Measurements from ENCODE around the gene CLK2. TPM values are rescaled to one million over a fixed set of nuclear protein-coding genes. Genes with fewer than 3 reads are reported as not detected.

Gene CLK2
- polyA plus RNA-seq, 2 donors: 29.2 to 55.3 TPM

GRCh38 chr1:155313261-155313660, 40.0 kb upstream of the CLK2 start:
- Histone ChIP-seq H3K4me1 (ENCODE audit: control insufficient read depth in 2 of 2, insufficient read depth in 2 of 2, low read length in 1 of 2) (peaks cover 3 to 8% of the 10 kb centered on the region in 2 donors), H3K27me3 (ENCODE audit: control insufficient read depth in 1 of 2, insufficient read depth in 2 of 2, low read length in 2 of 2) (no peaks in the 10 kb centered on the region), H3K27ac (ENCODE audit: low read depth in 2 of 2, low read length in 1 of 2) (peak overlapping the region in 1 of 2 donors; percentile 9), H3K36me3 (ENCODE audit: control insufficient read depth in 2 of 2, insufficient read depth in 2 of 2, low read length in 1 of 2) (peaks cover 3 to 13% of the 10 kb centered on the region in 2 donors), H3K9me3 (ENCODE audit: control insufficient read depth in 2 of 2, insufficient read depth in 1 of 2, low read depth in 1 of 2, low read length in 1 of 2) (no peaks in the 10 kb centered on the region), H3K4me3 (ENCODE audit: low read depth in 1 of 2, low read length in 2 of 2) (no peak overlapping the region)
- 71 to 80% methylated on average over 8 of the region's 8 CpGs for WGBS, 2 donors

GRCh38 chr1:155309423-155310021, 36.2 kb upstream of the CLK2 start:
- Histone ChIP-seq H3K36me3 (ENCODE audit: control insufficient read depth in 2 of 2, insufficient read depth in 2 of 2, low read length in 1 of 2) (peaks cover 3 to 8% of the 10 kb centered on the region in 2 donors), H3K27ac (ENCODE audit: low read depth in 2 of 2, low read length in 1 of 2) (peak overlapping the region; percentile 82 to 94), H3K9me3 (ENCODE audit: control insufficient read depth in 2 of 2, insufficient read depth in 1 of 2, low read depth in 1 of 2, low read length in 1 of 2) (no peaks in the 10 kb centered on the region), H3K27me3 (ENCODE audit: control insufficient read depth in 1 of 2, insufficient read depth in 2 of 2, low read length in 2 of 2) (no peaks in the 10 kb centered on the region), H3K4me3 (ENCODE audit: low read depth in 1 of 2, low read length in 2 of 2) (peak overlapping the region; percentile 73 to 98), H3K4me1 (ENCODE audit: control insufficient read depth in 2 of 2, insufficient read depth in 2 of 2, low read length in 1 of 2) (peaks cover 3 to 13% of the 10 kb centered on the region in 2 donors)
- 8 to 9% methylated on average over 11 of the region's 11 CpGs for WGBS, 2 donors

DNA sequence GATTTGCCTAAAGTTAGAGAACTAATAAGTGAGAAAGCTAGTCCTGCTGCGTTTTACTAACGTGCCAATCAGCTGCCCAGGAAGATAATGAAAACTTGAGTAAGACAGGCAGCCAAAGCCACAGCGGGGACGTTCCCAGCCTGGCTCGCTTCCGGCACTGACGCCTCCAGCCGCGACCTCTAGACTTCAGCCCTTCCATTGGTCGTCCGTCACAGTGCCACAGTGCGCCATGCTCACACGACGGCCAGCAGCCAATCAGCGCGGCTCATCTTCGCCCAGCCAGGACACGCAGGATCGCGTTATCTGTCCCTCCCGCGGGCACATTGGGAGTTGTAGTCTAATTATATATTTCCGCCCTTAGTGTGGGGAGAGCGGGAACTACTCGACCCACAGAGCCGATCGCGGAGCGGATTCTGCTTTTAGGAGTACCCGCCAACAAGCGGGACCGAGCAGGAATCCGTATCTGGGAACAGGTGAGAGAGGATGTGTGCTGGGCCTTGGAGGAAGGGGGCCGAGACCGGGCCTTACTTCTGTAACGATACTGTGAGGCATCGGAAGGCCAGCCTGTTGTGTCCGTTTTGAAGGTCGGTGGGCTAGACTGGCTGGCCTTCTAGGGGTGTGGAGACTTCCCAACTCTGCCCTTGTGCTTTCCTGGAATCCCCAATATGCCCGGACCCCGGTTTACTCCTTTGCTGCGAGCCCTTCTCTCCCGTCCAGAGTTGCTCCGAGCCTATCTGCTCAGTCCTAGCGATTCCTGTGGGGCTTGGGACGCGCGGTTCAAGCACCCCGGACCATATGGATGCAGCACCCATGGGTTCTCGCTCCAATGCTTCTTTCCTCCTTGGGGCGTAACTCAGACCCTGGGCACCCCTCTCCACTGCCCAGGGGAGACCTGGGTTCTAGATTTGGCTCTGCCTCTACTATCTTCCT, 35.5 kb upstream of the CLK2 start, which contains the start of gene FDPS:
Gene FDPS, plus strand, starts transcription at position 374 of the 930 bp plus-strand sequence. CDS start 924 bp downstream, outside the sequence.
- whole genome bisulfite sequencing, 2 donors: 0% methylated on average over 51 of the region's 51 CpGs
- H3K4me3 ChIP-seq (ENCODE audit: low read depth in 1 of 2, low read length in 2 of 2): peak within 1 kb of the TSS; percentile 73 to 98
- no peaks in the 10 kb centered on the region for H3K9me3 ChIP-seq (ENCODE audit: control insufficient read depth in 2 of 2, insufficient read depth in 1 of 2, low read depth in 1 of 2, low read length in 1 of 2)
- H3K27me3 ChIP-seq (ENCODE audit: control insufficient read depth in 1 of 2, insufficient read depth in 2 of 2, low read length in 2 of 2): no peaks in the 10 kb centered on the region
- peaks cover 3 to 13% of the 10 kb centered on the region in 2 donors for H3K4me1 ChIP-seq (ENCODE audit: control insufficient read depth in 2 of 2, insufficient read depth in 2 of 2, low read length in 1 of 2)
- H3K27ac ChIP-seq (ENCODE audit: low read depth in 2 of 2, low read length in 1 of 2): peak within 1 kb of the TSS; percentile 86 to 94
- H3K36me3 ChIP-seq (ENCODE audit: control insufficient read depth in 2 of 2, insufficient read depth in 2 of 2, low read length in 1 of 2): peaks cover 3 to 8% of the 10 kb centered on the region in 2 donors

- Histone ChIP-seq H3K27ac (ENCODE audit: low read depth in 2 of 2, low read length in 1 of 2) (no peak overlapping the region), H3K4me1 (ENCODE audit: control insufficient read depth in 2 of 2, insufficient read depth in 2 of 2, low read length in 1 of 2) (peaks cover 3 to 9% of the 10 kb centered on the region in 2 donors)
- WGBS, 2 donors: 60 to 66% methylated on average over 6 of the region's 6 CpGs
Observed at GRCh38 chr1:155307247-155307740, 34.0 kb upstream of the CLK2 start.

DNA sequence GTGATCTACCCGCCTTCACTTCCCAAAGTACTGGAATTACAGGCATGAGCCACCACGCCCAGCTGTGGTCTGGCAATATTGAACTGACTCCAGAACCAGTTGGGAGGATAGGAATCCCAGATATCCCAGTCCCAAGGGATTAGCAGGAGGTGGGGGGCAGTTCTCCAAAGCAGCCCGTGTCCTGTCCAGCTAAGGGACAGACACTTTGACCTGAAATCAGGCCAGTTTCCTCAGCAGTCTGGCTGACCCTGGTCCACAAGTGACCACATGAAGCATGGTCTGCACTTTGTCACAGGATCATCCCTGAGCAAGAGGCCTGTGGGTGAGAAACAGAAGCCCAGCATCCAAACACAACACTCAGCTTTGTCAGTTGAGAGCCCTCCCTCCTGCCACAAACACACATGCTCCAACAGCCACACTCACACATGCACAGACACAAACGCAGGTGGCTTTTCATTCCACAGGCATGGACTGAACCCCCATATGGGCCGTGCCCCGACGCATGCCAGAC, 32.6 kb upstream of the CLK2 start:
- WGBS, 2 donors: 63 to 70% methylated on average over 7 of the region's 7 CpGs
- H3K36me3 ChIP-seq (ENCODE audit: control insufficient read depth in 2 of 2, insufficient read depth in 2 of 2, low read length in 1 of 2): no peaks in the 10 kb centered on the region
- H3K27me3 ChIP-seq (ENCODE audit: control insufficient read depth in 1 of 2, insufficient read depth in 2 of 2, low read length in 2 of 2): no peaks in the 10 kb centered on the region
- H3K9me3 ChIP-seq (ENCODE audit: control insufficient read depth in 2 of 2, insufficient read depth in 1 of 2, low read depth in 1 of 2, low read length in 1 of 2): no peaks in the 10 kb centered on the region
- H3K4me3 ChIP-seq (ENCODE audit: low read depth in 1 of 2, low read length in 2 of 2): no peak overlapping the region
- H3K27ac ChIP-seq (ENCODE audit: low read depth in 2 of 2, low read length in 1 of 2): peak overlapping the region in 1 of 2 donors; percentile 5
- peaks cover 3 to 9% of the 10 kb centered on the region in 2 donors for H3K4me1 ChIP-seq (ENCODE audit: control insufficient read depth in 2 of 2, insufficient read depth in 2 of 2, low read length in 1 of 2)

More at GRCh38 chr1:155307247-155307740, 34.0 kb upstream of the CLK2 start:
- H3K4me3 ChIP-seq (ENCODE audit: low read depth in 1 of 2, low read length in 2 of 2): no peak overlapping the region
- H3K36me3 ChIP-seq (ENCODE audit: control insufficient read depth in 2 of 2, insufficient read depth in 2 of 2, low read length in 1 of 2): peaks cover 0 to 4% of the 10 kb centered on the region in 2 donors
- no peaks in the 10 kb centered on the region for H3K9me3 ChIP-seq (ENCODE audit: control insufficient read depth in 2 of 2, insufficient read depth in 1 of 2, low read depth in 1 of 2, low read length in 1 of 2)
- H3K27me3 ChIP-seq (ENCODE audit: control insufficient read depth in 1 of 2, insufficient read depth in 2 of 2, low read length in 2 of 2): no peaks in the 10 kb centered on the region

- Histone ChIP-seq H3K27me3 (ENCODE audit: control insufficient read depth in 1 of 2, insufficient read depth in 2 of 2, low read length in 2 of 2) (no peaks in the 10 kb centered on the region), H3K4me1 (ENCODE audit: control insufficient read depth in 2 of 2, insufficient read depth in 2 of 2, low read length in 1 of 2) (peaks cover 2 to 7% of the 10 kb centered on the region in 2 donors), H3K9me3 (ENCODE audit: control insufficient read depth in 2 of 2, insufficient read depth in 1 of 2, low read depth in 1 of 2, low read length in 1 of 2) (no peaks in the 10 kb centered on the region), H3K4me3 (ENCODE audit: low read depth in 1 of 2, low read length in 2 of 2) (no peak overlapping the region), H3K27ac (ENCODE audit: low read depth in 2 of 2, low read length in 1 of 2) (no peak overlapping the region), H3K36me3 (ENCODE audit: control insufficient read depth in 2 of 2, insufficient read depth in 2 of 2, low read length in 1 of 2) (no peaks in the 10 kb centered on the region)
- 72 to 83% methylated on average over 11 of the region's 11 CpGs for WGBS, 2 donors
Observed at GRCh38 chr1:155304558-155305063, 31.3 kb upstream of the CLK2 start.

DNA sequence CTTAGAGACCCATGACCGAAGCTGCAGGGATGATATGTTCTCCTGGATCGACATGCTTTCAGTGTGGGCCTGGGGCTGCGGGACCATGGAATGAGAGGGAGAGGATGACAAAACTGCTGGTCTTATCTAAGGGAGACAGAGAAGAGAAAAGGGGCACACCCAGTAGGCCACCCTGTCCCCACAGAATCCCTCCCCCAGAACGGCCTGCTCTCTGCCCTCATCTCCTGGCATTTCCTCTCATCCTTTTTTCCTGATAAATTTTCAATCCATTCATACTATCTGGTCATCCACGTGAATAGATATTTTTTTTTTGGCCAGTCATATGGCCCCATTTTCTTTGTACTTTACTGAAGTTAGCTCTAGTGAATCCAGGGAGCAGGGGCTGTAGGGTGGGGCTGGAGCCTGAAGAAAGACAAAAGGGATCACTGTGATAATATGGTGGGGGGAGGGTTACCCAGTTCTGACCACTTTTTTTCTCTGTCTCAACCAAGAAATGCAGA, 28.1 kb upstream of the CLK2 start, which contains the start of gene PKLR:
Gene PKLR, minus strand, starts transcription at position 97 of the 500 bp plus-strand sequence. Its CDS starts 43 bp downstream, at position 54.
- WGBS, 2 donors: 85 to 91% methylated on average over 5 of the region's 5 CpGs
- no peaks in the 10 kb centered on the region for H3K27me3 ChIP-seq (ENCODE audit: control insufficient read depth in 1 of 2, insufficient read depth in 2 of 2, low read length in 2 of 2)
- H3K9me3 ChIP-seq (ENCODE audit: control insufficient read depth in 2 of 2, insufficient read depth in 1 of 2, low read depth in 1 of 2, low read length in 1 of 2): no peaks in the 10 kb centered on the region
- no peaks in the 10 kb centered on the region for H3K36me3 ChIP-seq (ENCODE audit: control insufficient read depth in 2 of 2, insufficient read depth in 2 of 2, low read length in 1 of 2)
- peaks cover 0 to 5% of the 10 kb centered on the region in 2 donors for H3K4me1 ChIP-seq (ENCODE audit: control insufficient read depth in 2 of 2, insufficient read depth in 2 of 2, low read length in 1 of 2)
- H3K27ac ChIP-seq (ENCODE audit: low read depth in 2 of 2, low read length in 1 of 2): no peak within 1 kb of the TSS
- no peak within 1 kb of the TSS for H3K4me3 ChIP-seq (ENCODE audit: low read depth in 1 of 2, low read length in 2 of 2)

DNA sequence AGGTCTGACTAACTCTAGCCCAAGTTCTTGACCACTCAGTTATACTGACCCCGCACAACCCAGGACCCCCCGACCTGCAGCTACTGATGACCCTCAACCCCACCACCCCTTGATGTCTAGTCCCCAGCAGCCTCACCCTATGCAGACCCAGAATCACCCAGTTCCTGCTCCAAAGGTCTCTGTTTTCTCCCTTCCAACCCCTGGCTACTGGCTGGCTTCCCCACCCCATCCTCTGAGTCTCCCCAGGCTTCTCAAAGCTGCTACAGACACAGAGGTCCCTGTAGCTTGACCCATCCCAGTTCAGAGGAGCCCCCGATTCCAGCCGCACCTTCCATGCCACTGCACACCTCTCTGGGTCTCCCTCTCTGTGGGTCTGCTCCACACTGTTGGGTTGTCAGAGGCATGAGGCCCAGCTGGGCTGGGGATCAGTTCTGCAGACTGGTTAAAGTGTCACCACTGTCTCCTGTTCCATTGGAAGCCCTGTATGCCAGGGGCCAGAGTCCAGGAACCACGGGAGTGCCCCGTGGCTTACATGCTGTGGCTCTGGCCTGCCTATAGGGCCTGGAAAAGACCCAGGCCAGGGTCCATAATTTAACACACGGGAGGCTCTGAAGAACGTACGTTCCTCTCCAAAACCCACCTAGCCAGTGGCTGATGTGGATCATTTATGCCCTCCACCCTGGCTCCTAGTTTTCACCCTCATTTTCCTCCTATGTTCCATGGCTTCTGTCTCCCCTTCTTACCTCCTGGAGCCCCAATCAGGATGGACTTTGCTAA, 27.4 kb upstream of the CLK2 start:
- H3K9me3 ChIP-seq (ENCODE audit: control insufficient read depth in 2 of 2, insufficient read depth in 1 of 2, low read depth in 1 of 2, low read length in 1 of 2): no peaks in the 10 kb centered on the region
- H3K27ac ChIP-seq (ENCODE audit: low read depth in 2 of 2, low read length in 1 of 2): no peak overlapping the region
- peaks cover 0 to 4% of the 10 kb centered on the region in 2 donors for H3K4me1 ChIP-seq (ENCODE audit: control insufficient read depth in 2 of 2, insufficient read depth in 2 of 2, low read length in 1 of 2)
- H3K27me3 ChIP-seq (ENCODE audit: control insufficient read depth in 1 of 2, insufficient read depth in 2 of 2, low read length in 2 of 2): no peaks in the 10 kb centered on the region
- H3K4me3 ChIP-seq (ENCODE audit: low read depth in 1 of 2, low read length in 2 of 2): no peak overlapping the region
- no peaks in the 10 kb centered on the region for H3K36me3 ChIP-seq (ENCODE audit: control insufficient read depth in 2 of 2, insufficient read depth in 2 of 2, low read length in 1 of 2)
- WGBS, 2 donors: 74 to 85% methylated on average over 9 of the region's 9 CpGs
